Tibial nerve (tissue), 4 donors: Measurements from ENCODE around the gene MUC12. TPM values are rescaled to one million over a fixed set of nuclear protein-coding genes. Genes with fewer than 3 reads are reported as not detected.

ENCODE experiments used
- DNase-seq, 2 donors: peaks; one replicate each; pipeline ENCODE4 v3.0.0-alpha.2; 2019; ENCODE audit warnings: low spot score in 2 of 2
- H3K27ac ChIP-seq, 4 donors: fragments of 200-600 bp; sonication (generic) in 3 of 4; one replicate each; pipeline ENCODE4 v1.5.1; 2017 to 2019; ENCODE audit warnings: mild to moderate bottlenecking in 1 of 4
- H3K27me3 ChIP-seq, 2 donors: fragments of 200-600 bp; sonication (generic) in 1 of 2; one replicate each; pipeline versions ENCODE4 v1.5.1 to v1.6.0; 2017 to 2019
- H3K36me3 ChIP-seq, 3 donors: fragments of 200-600 bp; sonication (generic); one replicate each; pipeline ENCODE4 v1.5.1; 2018 to 2019
- H3K4me1 ChIP-seq, 4 donors: fragments of 200-600 bp; sonication (generic) in 3 of 4; one replicate each; pipeline ENCODE4 v1.5.1; 2017 to 2019
- H3K4me3 ChIP-seq, 4 donors: fragments of 200-600 bp; sonication (generic) in 3 of 4; one replicate each; pipeline ENCODE4 v1.5.1; 2017 to 2019; ENCODE audit warnings: mild to moderate bottlenecking in 1 of 4, moderate library complexity in 1 of 4
- H3K9me3 ChIP-seq, 4 donors: fragments of 200-600 bp; sonication (generic) in 3 of 4; one replicate each; pipeline ENCODE4 v1.5.1; 2017 to 2019
- CTCF ChIP-seq, 5 experiments: fragments of 200-600 bp in 3 of 5; fragments of 450-650 bp in 2 of 5; sonication (generic) in 3 of 5; IDR thresholded peaks; one replicate each; pipeline ENCODE4 v1.5.1; 2016 to 2019; ENCODE audit warnings: antibody characterized with exemption in 5 of 5, mild to moderate bottlenecking in 3 of 5, moderate library complexity in 2 of 5
- EP300 ChIP-seq, 2 donors: sonication (generic); formaldehyde crosslinking; IDR thresholded peaks; one replicate each; pipeline ENCODE4 v1.6.1; 2017; ENCODE audit warnings: antibody characterized with exemption in 2 of 2, mild to moderate bottlenecking in 1 of 2
- POLR2A ChIP-seq, 2 donors: fragments of 450-650 bp; IDR thresholded peaks; one replicate each; pipeline ENCODE4 v1.6.1; 2017; ENCODE audit warnings: antibody characterized with exemption in 2 of 2, mild to moderate bottlenecking in 2 of 2, moderate library complexity in 2 of 2
- WGBS, 2 donors: methylation state at CpG; one replicate each; pipeline ENCODE4 v1.1.5; 2018; 5-methylcytosine and 5-hydroxymethylcytosine counted together
- total RNA-seq, 4 donors: library from RNA; depleted of rRNA; stranded (reverse); fragments of >200 nt; gene quantifications; one replicate each; pipeline ENCODE4 v1.1.0, GENCODE V29; 2016

Gene MUC12
- total RNA-seq, 4 donors from 2014 or later, result not detected

- no peaks in the 10 kb centered on the region for H3K4me1 ChIP-seq
- no peak for TF ChIP-seq EP300 (IDR thresholded peaks at IDR 0.05)
- TF ChIP-seq POLR2A (IDR thresholded peaks at IDR 0.05), result no peak
- no peak for TF ChIP-seq CTCF (IDR thresholded peaks at IDR 0.05)
- WGBS, 2 donors, result 58 to 60% methylated on average over 9 of the region's 9 CpGs
- H3K4me3 ChIP-seq, result no peak overlapping the region
- H3K9me3 ChIP-seq, result peaks cover 0 to 30% (median 0%) of the 10 kb centered on the region in 4 donors
- H3K27ac ChIP-seq, result no peak overlapping the region
- H3K36me3 ChIP-seq, result no peaks in the 10 kb centered on the region
- no peak for DNase-seq
- H3K27me3 ChIP-seq, result peaks cover 0 to 5% of the 10 kb centered on the region in 2 donors
These were observed 27.2 kb upstream of the MUC12 start for GRCh38 chr7:100942045-100942774.

DNA sequence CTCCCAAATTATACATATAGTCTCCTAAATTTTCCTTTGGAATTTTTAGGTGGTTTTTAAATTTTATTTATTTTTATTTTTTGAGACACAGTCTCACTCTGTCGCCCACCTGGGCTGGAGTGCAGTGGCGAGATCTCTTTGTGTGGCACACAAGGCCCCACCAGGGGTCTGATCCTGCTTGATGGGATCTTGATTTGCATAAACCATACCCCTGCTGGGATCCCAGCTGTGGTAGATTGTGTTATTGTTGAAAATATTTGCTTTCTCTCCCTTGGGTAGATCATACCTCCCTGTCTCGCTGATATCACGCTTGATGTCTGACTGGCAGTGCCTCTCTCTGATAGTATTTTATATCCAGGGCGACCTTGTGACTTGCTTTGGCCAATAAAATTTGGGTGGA, 25.7 kb upstream of the MUC12 start:
- Histone ChIP-seq H3K4me1 (no peaks in the 10 kb centered on the region), H3K9me3 (peaks cover 0 to 30% (median 0%) of the 10 kb centered on the region in 4 donors), H3K36me3 (no peaks in the 10 kb centered on the region), H3K27me3 (peaks cover 0 to 5% of the 10 kb centered on the region in 2 donors), H3K27ac (no peak overlapping the region), H3K4me3 (no peak overlapping the region)
- no peak for DNase-seq
- TF ChIP-seq CTCF (IDR thresholded peaks at IDR 0.05), result no peak
- TF ChIP-seq EP300 (IDR thresholded peaks at IDR 0.05), result no peak
- no peak for TF ChIP-seq POLR2A (IDR thresholded peaks at IDR 0.05)
- 76 to 87% methylated on average over 5 of the region's 5 CpGs for WGBS, 2 donors

- H3K4me3 ChIP-seq, result no peak overlapping the region
- no peak for TF ChIP-seq CTCF (IDR thresholded peaks at IDR 0.05)
- no peak for TF ChIP-seq POLR2A (IDR thresholded peaks at IDR 0.05)
- no peak for TF ChIP-seq EP300 (IDR thresholded peaks at IDR 0.05)
- no peaks in the 10 kb centered on the region for H3K4me1 ChIP-seq
- 71 to 79% methylated on average over 4 of the region's 4 CpGs for WGBS, 2 donors
- H3K36me3 ChIP-seq, result no peaks in the 10 kb centered on the region
- H3K27ac ChIP-seq, result no peak overlapping the region
- peaks cover 0 to 7% of the 10 kb centered on the region in 2 donors for H3K27me3 ChIP-seq
- peaks cover 0 to 28% (median 0%) of the 10 kb centered on the region in 4 donors for H3K9me3 ChIP-seq
- DNase-seq, result no peak
These were observed 25.2 kb upstream of the MUC12 start for GRCh38 chr7:100944138-100944537.

DNA sequence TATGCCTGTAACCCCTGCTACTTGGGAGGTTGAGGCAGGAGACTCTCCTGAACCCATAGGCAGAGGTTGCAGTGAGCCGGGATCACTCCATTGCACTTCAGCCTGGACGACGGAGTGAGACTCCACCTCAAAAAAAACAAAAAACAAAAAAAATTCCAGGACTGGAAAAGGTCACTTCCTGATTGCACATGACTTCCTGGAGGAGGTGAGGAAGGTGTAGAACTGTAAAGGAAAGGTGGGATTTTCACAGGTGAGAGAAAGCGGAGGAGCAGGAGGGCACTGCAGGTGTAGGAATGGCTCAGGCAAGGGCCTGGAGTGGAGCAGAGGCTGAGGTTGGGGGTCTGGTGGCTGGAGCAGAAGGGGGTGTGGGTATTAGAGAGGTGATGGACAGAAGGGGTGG, 23.3 kb upstream of the MUC12 start:
- whole genome bisulfite sequencing, 2 donors, result 86 to 91% methylated on average over 4 of the region's 4 CpGs
- DNase-seq, result no peak
- no peaks in the 10 kb centered on the region for H3K36me3 ChIP-seq
- no peak overlapping the region for H3K4me3 ChIP-seq
- no peaks in the 10 kb centered on the region for H3K4me1 ChIP-seq
- H3K9me3 ChIP-seq, result peaks cover 0 to 11% (median 0%) of the 10 kb centered on the region in 4 donors
- H3K27me3 ChIP-seq, result peaks cover 0 to 23% of the 10 kb centered on the region in 2 donors
- H3K27ac ChIP-seq, result no peak overlapping the region
- TF ChIP-seq EP300 (IDR thresholded peaks at IDR 0.05) (no peak), POLR2A (IDR thresholded peaks at IDR 0.05) (no peak), CTCF (IDR thresholded peaks at IDR 0.05) (no peak)

GRCh38 chr7:100946766-100947365, 22.5 kb upstream of the MUC12 start:
- no peak for DNase-seq
- H3K9me3 ChIP-seq, result peaks cover 0 to 11% (median 0%) of the 10 kb centered on the region in 4 donors
- 69 to 76% methylated on average over 11 of the region's 11 CpGs for WGBS, 2 donors
- no peaks in the 10 kb centered on the region for H3K4me1 ChIP-seq
- TF ChIP-seq POLR2A (IDR thresholded peaks at IDR 0.05) (no peak), EP300 (IDR thresholded peaks at IDR 0.05) (no peak), CTCF (IDR thresholded peaks at IDR 0.05) (no peak)
- H3K27me3 ChIP-seq, result peaks cover 0 to 31% of the 10 kb centered on the region in 2 donors
- no peak overlapping the region for H3K4me3 ChIP-seq
- H3K36me3 ChIP-seq, result no peaks in the 10 kb centered on the region
- H3K27ac ChIP-seq, result no peak overlapping the region
